Activated CD8-positive, alpha-beta memory T cell treated with anti-CD3 and anti-CD28 coated beads, Interleukin-2, amount 50 U/mL, for 48 hours (primary cell): ENCODE measurements around the gene LYRM1.
"Not testable (repeated sequence)": the region's sequence is repeated elsewhere in the genome, so short reads cannot be mapped to it uniquely, and the experiment has no call there.

ENCODE experiments used
- DNase-seq: peaks from one replicate; pipeline ENCODE4 v3.0.0-alpha.2; 2020

Gene LYRM1

GRCh38 chr16:20940871-20941635 is 40.5 kb downstream of the LYRM1 start:
- DNase-seq, result no peak

GRCh38 chr16:20941636-20941926 is 41.0 kb downstream of the LYRM1 start:
- DNase-seq, result no peak

- DNase-seq, result no peak
Measured at GRCh38 chr16:20942256-20942655, 41.7 kb downstream of the LYRM1 start.

GRCh38 chr16:20944861-20945574 is 44.4 kb downstream of the LYRM1 start:
- DNase-seq, result peak; percentile 66

- not testable (repeated sequence) for DNase-seq
Measured at GRCh38 chr16:20945575-20945875, 45.0 kb downstream of the LYRM1 start.

GRCh38 chr16:20946015-20946629 is 45.6 kb downstream of the LYRM1 start:
- no peak for DNase-seq

GRCh38 chr16:20948444-20948843 is 47.9 kb downstream of the LYRM1 start:
- DNase-seq, result no peak

- DNase-seq, result no peak
Measured at GRCh38 chr16:20949660-20950059, 49.1 kb downstream of the LYRM1 start.

GRCh38 chr16:20950294-20950693 is 49.7 kb downstream of the LYRM1 start:
- no peak for DNase-seq

GRCh38 chr16:20952139-20952920 is 51.8 kb downstream of the LYRM1 start:
- DNase-seq, result no peak

GRCh38 chr16:20954574-20954973 is 54.0 kb downstream of the LYRM1 start:
- no peak for DNase-seq

- no peak for DNase-seq
Measured at GRCh38 chr16:20956319-20956718, 55.7 kb downstream of the LYRM1 start.

- no peak for DNase-seq
Measured at GRCh38 chr16:20957153-20957552, 56.6 kb downstream of the LYRM1 start.

- DNase-seq, result no peak
Measured at GRCh38 chr16:20960899-20961298, 60.3 kb downstream of the LYRM1 start.

- no peak for DNase-seq
Measured at GRCh38 chr16:20968765-20969164, 68.2 kb downstream of the LYRM1 start.

GRCh38 chr16:20969386-20969785 is 68.8 kb downstream of the LYRM1 start:
- DNase-seq, result no peak

- DNase-seq, result no peak
Measured at GRCh38 chr16:20971401-20971800, 70.8 kb downstream of the LYRM1 start.

- DNase-seq, result not testable (repeated sequence)
Measured at GRCh38 chr16:20973201-20973600, 72.6 kb downstream of the LYRM1 start.
